Measurements from ENCODE around the gene TESMIN. TPM values are rescaled to one million over a fixed set of nuclear protein-coding genes. Genes with fewer than 3 reads are reported as not detected.
A peak's percentile ranks its signal among the peaks of the same experiment; 100 is the strongest.

TESMIN gene
- polyA plus RNA-seq, 3 donors, result 1.9 to 2.6 (median 2.5) TPM

GRCh38 chr11:68677432-68677831, 73.9 kb downstream of the TESMIN start:
- 48% methylated on average over 4 of the region's 6 CpGs for WGBS (ENCODE audit: insufficient coverage)
- peaks cover 0 to 19% (median 15%) of the 10 kb centered on the region in 7 donors for H3K9me3 Mint-ChIP-seq
- Histone ChIP-seq H3K79me2 (ENCODE audit: insufficient read depth, low read length) (no peaks in the 10 kb centered on the region), H3K9ac (ENCODE audit: insufficient read depth, low read length, poor library complexity, severe bottlenecking) (no peak overlapping the region), H3K4me2 (replicated peaks; ENCODE audit: extremely low read depth, low read length, poor library complexity, severe bottlenecking) (no peak overlapping the region), H3K4me1 (ENCODE audit: control insufficient read depth in 1 of 2, insufficient read depth in 2 of 2, low read length in 2 of 2) (no peaks in the 10 kb centered on the region), H2AFZ (ENCODE audit: insufficient read depth, low read depth, low read length, poor library complexity, severe bottlenecking) (no peak overlapping the region), H3K27ac (ENCODE audit: low read depth in 1 of 2, low read length in 2 of 2) (no peak overlapping the region), H3K36me3 (replicated peaks in 1 of 2; ENCODE audit: control insufficient read depth in 1 of 2, insufficient read depth in 2 of 2, low read length in 2 of 2) (no peaks in the 10 kb centered on the region), H4K20me1 (ENCODE audit: insufficient read depth, low read length) (no peaks in the 10 kb centered on the region), H3K9me3 (replicated peaks in 1 of 2; ENCODE audit: control insufficient read depth in 1 of 2, insufficient read depth in 1 of 2, low read length in 2 of 2) (peaks cover 11 to 13% of the 10 kb centered on the region in 2 donors), H3K4me3 (replicated peaks in 1 of 3; ENCODE audit: low read depth in 2 of 3, low read length in 3 of 3) (no peak overlapping the region), H3K27me3 (ENCODE audit: control insufficient read depth in 2 of 2, insufficient read depth in 2 of 2, low read length in 2 of 2) (peaks cover 0 to 3% of the 10 kb centered on the region in 2 donors)
- H3K4me3 Mint-ChIP-seq, result no peak overlapping the region
- no peaks in the 10 kb centered on the region for H3K36me3 Mint-ChIP-seq
- intact Hi-C loops (cut with micrococcal nuclease), result no loop called here
- no peak overlapping the region for H3K27ac Mint-ChIP-seq
- TF ChIP-seq CTCF (IDR thresholded peaks at IDR 0.05), result no peak
- peaks cover 4% of the 10 kb centered on the region for H3K4me1 Mint-ChIP-seq
- peak in 1 of 3 donors; percentile 47 for DNase-seq
- H3K27me3 Mint-ChIP-seq (ENCODE audit: low read depth in 3 of 3), result peaks cover 4 to 25% (median 20%) of the 10 kb centered on the region in 3 donors

- peaks cover 11 to 13% of the 10 kb centered on the region in 2 donors for H3K9me3 ChIP-seq (replicated peaks in 1 of 2; ENCODE audit: control insufficient read depth in 1 of 2, insufficient read depth in 1 of 2, low read length in 2 of 2)
- no peaks in the 10 kb centered on the region for H3K27me3 ChIP-seq (ENCODE audit: control insufficient read depth in 2 of 2, insufficient read depth in 2 of 2, low read length in 2 of 2)
- peaks cover 2 to 17% (median 11%) of the 10 kb centered on the region in 3 donors for H3K27me3 Mint-ChIP-seq (ENCODE audit: low read depth in 3 of 3)
- no peaks in the 10 kb centered on the region for H3K4me1 ChIP-seq (ENCODE audit: control insufficient read depth in 1 of 2, insufficient read depth in 2 of 2, low read length in 2 of 2)
- no peak for TF ChIP-seq CTCF (IDR thresholded peaks at IDR 0.05)
- 94% methylated on average over 15 of the region's 16 CpGs for WGBS (ENCODE audit: insufficient coverage)
- no peak overlapping the region for H3K4me3 Mint-ChIP-seq
- no peak overlapping the region for H3K27ac ChIP-seq (ENCODE audit: low read depth in 1 of 2, low read length in 2 of 2)
- no peaks in the 10 kb centered on the region for H4K20me1 ChIP-seq (ENCODE audit: insufficient read depth, low read length)
- no peak overlapping the region for H3K4me3 ChIP-seq (replicated peaks in 1 of 3; ENCODE audit: low read depth in 2 of 3, low read length in 3 of 3)
- no peaks in the 10 kb centered on the region for H3K36me3 Mint-ChIP-seq
- H3K27ac Mint-ChIP-seq, result peak overlapping the region in 1 of 7 donors; percentile 54
- intact Hi-C loops (cut with micrococcal nuclease), result no loop called here
- H3K9ac ChIP-seq (ENCODE audit: insufficient read depth, low read length, poor library complexity, severe bottlenecking), result no peak overlapping the region
- peaks cover 0 to 19% (median 14%) of the 10 kb centered on the region in 7 donors for H3K9me3 Mint-ChIP-seq
- H2AFZ ChIP-seq (ENCODE audit: insufficient read depth, low read depth, low read length, poor library complexity, severe bottlenecking), result no peak overlapping the region
- no peaks in the 10 kb centered on the region for H3K79me2 ChIP-seq (ENCODE audit: insufficient read depth, low read length)
- no peak for DNase-seq
- H3K4me2 ChIP-seq (replicated peaks; ENCODE audit: extremely low read depth, low read length, poor library complexity, severe bottlenecking), result no peak overlapping the region
- peaks cover 4% of the 10 kb centered on the region for H3K4me1 Mint-ChIP-seq
- no peaks in the 10 kb centered on the region for H3K36me3 ChIP-seq (replicated peaks in 1 of 2; ENCODE audit: control insufficient read depth in 1 of 2, insufficient read depth in 2 of 2, low read length in 2 of 2)
These were observed 76.9 kb downstream of the TESMIN start for GRCh38 chr11:68674461-68674860.

Data from CD14-positive monocyte (primary cell).